LNCaP clone FGC (cell line): Measurements from ENCODE around the gene VPREB3.

ENCODE experiments used
- DNase-seq: peaks from one replicate; pipeline ENCODE4 v3.0.0-alpha.2; 2011; ENCODE audit warnings: low read depth
- H3K4me3 ChIP-seq: 2 replicates; pipeline ENCODE4 v1.5.1; 2011; ENCODE audit warnings: mild to moderate bottlenecking, low read depth, low read length, control low read depth
- TF ChIP-seq, protein P1 (sequence below): IDR thresholded peaks from 2 replicates; pipeline ENCODE4 v1.5.1; 2012; ENCODE audit warnings: mild to moderate bottlenecking; ENCODE audit not compliant: control insufficient read depth, insufficient read depth; ENCODE audit errors: extremely low read depth

VPREB3 gene

DNA sequence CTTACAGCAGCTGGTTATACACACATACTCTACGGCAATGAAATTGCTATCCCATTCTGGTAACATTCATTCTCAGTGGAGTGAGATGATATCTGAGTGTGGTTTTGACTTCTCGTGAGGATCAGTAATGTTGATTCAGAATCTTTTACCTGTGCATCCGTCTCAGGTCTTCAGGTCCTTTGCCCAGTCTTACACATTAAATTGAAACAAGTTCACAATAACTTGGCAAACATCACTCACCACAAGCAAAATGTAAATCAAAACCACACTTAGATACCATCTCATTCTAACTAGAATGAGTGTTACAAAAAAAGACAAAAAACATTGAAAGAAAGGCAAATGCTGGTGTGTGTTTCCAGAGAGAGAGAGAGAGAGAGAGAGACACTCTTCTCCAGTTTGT is 49.4 kb downstream of the VPREB3 start:
- DNase-seq: no peak
- no peak overlapping the region for H3K4me3 ChIP-seq
- TF ChIP-seq, protein P1, sequence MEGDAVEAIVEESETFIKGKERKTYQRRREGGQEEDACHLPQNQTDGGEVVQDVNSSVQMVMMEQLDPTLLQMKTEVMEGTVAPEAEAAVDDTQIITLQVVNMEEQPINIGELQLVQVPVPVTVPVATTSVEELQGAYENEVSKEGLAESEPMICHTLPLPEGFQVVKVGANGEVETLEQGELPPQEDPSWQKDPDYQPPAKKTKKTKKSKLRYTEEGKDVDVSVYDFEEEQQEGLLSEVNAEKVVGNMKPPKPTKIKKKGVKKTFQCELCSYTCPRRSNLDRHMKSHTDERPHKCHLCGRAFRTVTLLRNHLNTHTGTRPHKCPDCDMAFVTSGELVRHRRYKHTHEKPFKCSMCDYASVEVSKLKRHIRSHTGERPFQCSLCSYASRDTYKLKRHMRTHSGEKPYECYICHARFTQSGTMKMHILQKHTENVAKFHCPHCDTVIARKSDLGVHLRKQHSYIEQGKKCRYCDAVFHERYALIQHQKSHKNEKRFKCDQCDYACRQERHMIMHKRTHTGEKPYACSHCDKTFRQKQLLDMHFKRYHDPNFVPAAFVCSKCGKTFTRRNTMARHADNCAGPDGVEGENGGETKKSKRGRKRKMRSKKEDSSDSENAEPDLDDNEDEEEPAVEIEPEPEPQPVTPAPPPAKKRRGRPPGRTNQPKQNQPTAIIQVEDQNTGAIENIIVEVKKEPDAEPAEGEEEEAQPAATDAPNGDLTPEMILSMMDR: no peak

GRCh38 chr22:23704062-23704461 is 50.2 kb downstream of the VPREB3 start:
- no peak overlapping the region for H3K4me3 ChIP-seq
- TF ChIP-seq, protein P1: no peak
- no peak for DNase-seq
